Measurements from ENCODE around the gene CLIC1.

Gene CLIC1

DNA sequence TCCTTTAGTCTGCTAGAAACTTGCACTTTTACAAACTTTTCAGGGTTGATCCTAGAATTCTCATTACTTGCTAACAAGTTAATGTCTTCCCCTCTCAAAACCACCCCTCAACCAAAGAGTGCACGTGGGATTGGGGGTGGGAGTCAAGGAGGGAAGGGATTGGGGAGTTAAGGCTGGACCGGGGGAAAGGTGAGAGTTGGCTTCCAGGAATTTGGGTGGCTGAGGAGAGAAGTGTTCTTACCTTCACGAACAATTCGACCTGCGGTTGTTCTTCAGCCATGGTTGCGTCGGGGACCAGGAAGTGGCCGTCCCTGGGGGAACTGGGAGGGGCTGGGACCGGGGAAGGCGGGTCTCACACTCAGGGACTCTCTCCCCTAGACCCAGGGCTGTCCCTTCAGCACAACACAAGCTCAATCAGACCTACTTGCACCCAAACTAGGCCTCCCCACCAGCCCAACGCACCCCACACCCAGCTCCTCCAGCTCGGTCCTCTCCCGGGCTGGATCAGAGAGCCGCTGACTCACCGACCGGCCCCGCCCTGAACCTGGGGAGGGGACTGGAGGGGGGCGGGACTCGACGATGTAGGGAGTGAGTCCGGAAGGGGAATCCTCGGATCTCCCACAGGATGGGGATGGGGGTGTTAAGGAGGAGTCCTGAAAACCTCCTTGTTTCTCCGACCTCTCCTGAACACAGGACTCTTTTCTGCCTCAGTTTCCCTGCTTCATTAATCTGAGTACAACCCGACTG lies at the start of gene CLIC1:
TSS of gene CLIC1 (minus strand) at position 510 of the 747 bp plus-strand sequence. CDS start at position 280, 230 bp downstream.
- peak; percentile 76 to 78 for DNase-seq

GRCh38 chr6:31785475-31785874 lies 49.1 kb upstream of the CLIC1 start:
- no peak for DNase-seq

- DNase-seq: no peak
These were observed 48.0 kb upstream of the CLIC1 start for GRCh38 chr6:31784098-31784925.

- DNase-seq: no peak
These were observed 46.0 kb upstream of the CLIC1 start for GRCh38 chr6:31782126-31782855.

GRCh38 chr6:31781244-31782125 lies 45.2 kb upstream of the CLIC1 start:
- no peak for DNase-seq

DNA sequence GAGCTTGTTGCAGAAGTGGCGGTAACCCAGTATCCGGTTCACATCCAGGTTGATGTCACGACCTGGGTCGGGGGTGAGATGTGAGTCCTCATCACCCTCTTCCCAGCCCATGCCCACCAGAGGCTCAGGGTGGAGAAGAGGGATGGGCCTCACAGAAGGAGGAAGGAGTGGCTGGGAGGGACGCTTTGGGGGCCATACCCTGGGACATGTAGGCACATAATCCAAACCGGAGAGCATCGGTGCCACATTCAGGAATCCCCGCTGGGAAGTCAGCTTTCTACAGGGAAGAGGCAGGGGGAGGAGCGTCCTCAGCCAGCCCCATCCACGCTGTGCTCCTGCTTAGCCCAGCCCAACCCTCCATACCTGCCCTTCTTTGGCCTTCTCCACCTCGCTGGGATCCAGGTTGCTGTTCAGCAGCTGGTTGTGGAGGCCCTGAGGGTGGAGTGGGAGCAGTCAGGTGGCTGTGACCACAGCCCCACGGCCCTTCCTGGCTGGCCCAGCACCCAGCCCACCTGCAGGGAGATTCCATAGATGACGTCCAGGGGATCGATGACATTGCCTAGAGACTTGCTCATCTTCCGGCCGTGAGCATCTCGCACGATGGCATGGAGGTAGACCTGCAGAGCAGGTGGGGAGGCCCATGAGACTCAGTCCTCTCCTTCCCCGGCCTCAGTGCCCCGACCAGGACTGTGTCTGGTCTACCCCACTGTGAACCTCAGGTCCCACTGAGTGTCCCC lies 44.3 kb upstream of the CLIC1 start:
- no peak for DNase-seq

DNA sequence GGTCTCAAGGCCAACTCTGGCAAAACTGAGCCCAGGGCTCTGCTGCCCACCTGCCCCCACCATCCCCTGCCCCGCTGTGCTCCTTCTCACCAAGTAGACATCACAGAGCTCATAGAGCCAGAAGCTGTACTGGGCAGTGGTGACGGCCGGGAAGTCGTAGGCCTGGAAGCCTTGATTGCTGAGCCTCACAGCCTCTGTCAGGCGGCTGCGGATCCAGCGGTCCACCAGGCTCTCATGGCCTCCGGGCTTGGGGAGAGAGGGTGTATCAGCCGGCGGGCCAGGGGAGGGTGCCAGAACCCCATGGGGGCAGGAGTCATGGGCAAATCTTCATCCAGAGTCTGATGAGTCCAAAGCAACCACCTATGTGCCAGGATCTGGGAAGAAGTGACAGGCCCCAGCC lies 43.6 kb upstream of the CLIC1 start:
- no peak for DNase-seq

DNA sequence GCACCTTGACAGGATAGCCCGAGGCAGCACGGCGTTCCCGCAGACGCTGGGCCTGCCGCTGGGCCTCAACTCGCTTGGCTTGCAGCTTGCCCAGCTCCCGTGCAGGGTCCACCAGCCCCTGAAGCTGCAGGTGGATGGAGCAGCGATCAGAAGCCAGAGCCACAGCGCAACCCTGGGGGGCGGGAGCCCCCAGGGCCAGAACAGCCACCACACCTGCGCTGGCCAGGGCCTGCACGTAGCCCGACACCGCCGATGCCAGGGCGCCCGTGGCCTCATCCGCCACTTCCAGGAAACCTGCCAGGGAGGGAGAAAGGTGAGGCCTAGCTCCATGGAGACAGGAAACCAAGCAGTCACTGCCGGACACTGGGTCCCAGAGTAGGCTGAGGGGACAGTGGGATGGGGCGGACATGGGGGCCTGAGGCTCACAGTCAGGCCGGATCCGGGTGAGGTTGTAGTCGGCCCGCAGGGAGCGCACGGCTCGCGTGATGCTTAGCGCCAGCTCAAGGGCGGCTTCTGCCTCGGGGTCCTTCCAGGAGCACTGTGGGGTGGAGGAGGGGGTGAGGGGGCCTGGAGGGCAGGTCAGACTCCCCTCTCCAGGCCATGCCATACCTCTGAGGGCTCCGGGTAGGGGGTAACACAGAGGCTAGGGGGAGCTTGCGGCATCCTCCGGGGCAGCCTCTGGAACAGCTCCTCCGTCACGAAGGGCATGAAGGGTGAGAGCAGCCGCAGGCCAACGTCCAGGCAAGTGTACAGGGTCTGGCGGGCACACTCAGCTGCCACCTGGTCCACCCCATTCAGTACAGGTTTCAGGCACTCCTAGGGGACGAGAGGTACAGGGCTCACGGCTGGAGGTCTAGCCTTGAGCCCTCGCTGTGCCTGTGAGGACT lies 42.9 kb upstream of the CLIC1 start:
- no peak for DNase-seq

DNA sequence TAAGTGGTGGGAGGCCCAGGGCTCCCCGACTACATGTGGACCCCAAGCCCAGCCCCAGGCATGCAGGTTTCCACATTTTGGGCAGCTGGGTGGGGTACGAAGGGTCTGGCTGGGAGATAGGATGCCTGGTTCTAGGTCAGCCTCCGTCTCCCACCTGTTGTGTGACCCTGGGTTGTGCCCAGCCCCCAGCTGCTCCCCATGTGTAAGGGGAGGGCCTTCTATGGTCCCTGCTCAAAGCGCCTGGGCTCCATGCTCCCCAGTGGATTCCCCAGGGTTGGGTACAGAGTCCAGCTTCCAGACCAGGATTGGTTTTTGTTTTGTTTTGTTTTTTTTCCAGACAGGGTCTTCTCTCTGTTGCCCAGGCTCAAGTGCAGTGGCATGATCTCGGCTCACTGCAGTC lies 41.9 kb upstream of the CLIC1 start:
- no peak for DNase-seq

GRCh38 chr6:31777667-31778050 lies 41.3 kb upstream of the CLIC1 start:
- no peak for DNase-seq

DNA sequence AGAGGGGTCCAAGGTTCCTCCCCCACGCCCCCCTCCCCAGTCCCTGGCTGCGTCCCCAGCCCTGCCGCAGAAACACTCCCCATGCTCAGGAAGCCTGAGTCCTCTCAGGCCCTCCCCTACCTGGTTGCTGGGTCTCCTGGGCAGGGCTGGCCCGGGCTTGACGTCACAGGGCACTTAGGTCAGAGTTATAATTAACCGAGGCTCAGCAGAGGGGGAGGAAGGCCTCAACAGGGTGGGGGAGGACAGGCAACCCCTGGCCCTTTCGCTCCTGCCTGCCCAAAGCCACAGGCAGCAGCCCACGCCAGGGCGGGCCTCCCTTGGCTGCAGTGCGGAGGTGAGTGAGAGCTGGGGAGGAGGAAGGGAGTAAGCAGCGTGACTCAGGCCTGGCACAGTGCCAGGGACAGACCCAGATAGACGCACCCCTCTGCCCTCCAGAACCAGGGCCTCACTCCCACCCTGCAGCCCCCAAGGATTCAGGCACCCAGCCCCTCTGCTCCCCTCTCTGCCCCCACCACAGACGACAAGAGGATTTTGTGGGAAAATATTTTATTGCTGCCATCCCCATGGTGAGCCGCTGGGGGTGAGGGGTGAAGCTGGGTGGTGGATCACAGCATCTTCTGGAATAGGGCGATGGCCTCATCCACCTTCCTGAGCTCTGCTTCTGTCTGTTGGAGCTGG lies 40.8 kb upstream of the CLIC1 start, which contains the start of gene VWA7:
TSS of gene VWA7 (minus strand) at position 340 of the 678 bp plus-strand sequence. CDS start 549 bp downstream, outside the sequence.
- peak; percentile 77 to 83 for DNase-seq

DNA sequence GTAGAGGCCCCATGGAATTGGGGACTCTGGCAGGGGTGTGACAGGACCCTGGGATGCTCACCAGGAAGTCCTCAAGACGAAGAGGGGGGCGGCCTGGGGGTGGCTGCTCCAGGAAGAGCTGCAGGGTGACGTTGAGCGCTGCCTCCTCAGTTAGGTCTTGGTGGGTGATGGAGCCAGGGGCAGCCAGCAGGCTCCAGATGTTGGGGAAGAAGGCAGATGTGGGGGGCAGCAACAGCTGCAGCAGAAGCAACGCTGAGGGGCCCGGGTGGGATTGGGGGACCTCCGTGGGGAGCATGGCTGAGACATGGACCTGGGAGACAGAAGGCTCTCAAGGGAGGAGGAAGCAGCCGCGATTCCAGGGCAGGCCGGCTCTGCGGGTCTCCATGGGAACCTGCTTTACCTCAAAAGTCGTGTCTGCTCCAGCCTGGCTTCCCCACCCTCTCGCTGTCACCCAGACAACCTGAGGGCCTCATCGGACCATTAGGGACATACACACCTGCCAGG lies 40.2 kb upstream of the CLIC1 start:
- no peak for DNase-seq

GRCh38 chr6:31775633-31776484 lies 39.5 kb upstream of the CLIC1 start:
- no peak for DNase-seq

GRCh38 chr6:31775184-31775583 lies 38.9 kb upstream of the CLIC1 start:
- no peak for DNase-seq

DNA sequence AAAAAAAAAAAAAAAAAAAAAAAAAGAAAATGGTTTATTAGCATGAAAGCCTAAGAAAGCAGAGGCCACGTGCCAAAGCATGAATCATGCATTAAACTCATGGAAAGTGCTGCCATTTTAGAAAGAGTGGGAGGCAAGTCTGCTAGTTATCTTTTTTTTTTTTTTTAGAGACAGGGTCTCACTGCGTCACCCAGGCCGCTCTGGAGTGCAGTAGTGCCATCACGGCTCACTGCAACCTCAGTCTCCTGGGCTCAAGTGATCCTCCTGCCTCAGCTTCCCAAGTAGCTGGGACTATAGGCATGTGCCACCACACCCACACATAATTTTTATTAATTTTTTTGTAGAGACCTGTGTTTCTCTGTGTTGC lies 35.6 kb upstream of the CLIC1 start:
- DNase-seq: peak; percentile 53 to 59

DNA sequence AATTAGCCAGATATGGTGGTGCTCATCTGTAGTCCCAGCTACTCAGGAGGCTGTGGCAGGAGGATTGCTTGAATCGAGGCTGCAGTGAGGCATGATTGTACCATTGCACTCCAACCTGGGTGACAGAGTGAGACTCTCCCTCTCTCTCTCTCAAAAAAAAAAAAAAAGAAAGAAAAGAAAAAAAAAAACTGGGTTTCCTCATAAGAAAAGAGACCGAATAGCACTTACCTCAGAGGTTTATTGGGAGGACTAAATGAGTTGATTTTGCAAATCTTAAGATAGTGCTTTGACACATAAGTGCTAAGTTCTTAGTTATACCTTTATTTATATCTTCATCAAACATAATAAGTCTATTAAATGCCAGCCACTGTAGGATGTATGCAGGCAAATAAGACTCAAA lies 34.5 kb upstream of the CLIC1 start:
- no peak for DNase-seq

- DNase-seq: peak; percentile 72 to 79
These were observed 33.5 kb upstream of the CLIC1 start for GRCh38 chr6:31769684-31770371.

All from activated CD4-positive, alpha-beta T cell treated with anti-CD3 and anti-CD28 coated beads for 4 hours (primary cell).